ENCODE measurements around the gene KRTCAP2. TPM values are rescaled to one million over a fixed set of nuclear protein-coding genes. Genes with fewer than 3 reads are reported as not detected.
A peak's percentile ranks its signal among the peaks of the same experiment; 100 is the strongest.

The KRTCAP2 gene
- total RNA-seq, 1 donor from 2014 or later, result 111 TPM

GRCh38 chr1:155131285-155131684 lies 41.8 kb downstream of the KRTCAP2 start:
- ATAC-seq, result no peak

- ATAC-seq, result no peak
These were observed 42.7 kb downstream of the KRTCAP2 start for GRCh38 chr1:155130272-155131006.

- no peak for ATAC-seq
These were observed 44.2 kb downstream of the KRTCAP2 start for GRCh38 chr1:155128755-155129473.

GRCh38 chr1:155127967-155128754 lies 44.9 kb downstream of the KRTCAP2 start:
- peak; percentile 27 for ATAC-seq

- ATAC-seq, result peak; percentile 58
These were observed 45.8 kb downstream of the KRTCAP2 start, which contains the start of gene EFNA1 for GRCh38 chr1:155127105-155127966. EFNA1 (plus strand) TSS chr1:155127876; CDS start chr1:155127978, 102 bp downstream.

GRCh38 chr1:155126556-155127104 lies 46.5 kb downstream of the KRTCAP2 start:
- ATAC-seq, result peak; percentile 5

- ATAC-seq, result peak; percentile 9
These were observed 47.1 kb downstream of the KRTCAP2 start for GRCh38 chr1:155125946-155126555.

- ATAC-seq, result peak; percentile 20
These were observed 47.6 kb downstream of the KRTCAP2 start for GRCh38 chr1:155125511-155125945.

GRCh38 chr1:155124503-155125463 lies 48.3 kb downstream of the KRTCAP2 start:
- no peak for ATAC-seq

GRCh38 chr1:155123801-155124200 lies 49.3 kb downstream of the KRTCAP2 start:
- no peak for ATAC-seq

- no peak for ATAC-seq
These were observed 50.8 kb downstream of the KRTCAP2 start for GRCh38 chr1:155122308-155122707.

- ATAC-seq, result no peak
These were observed 51.9 kb downstream of the KRTCAP2 start for GRCh38 chr1:155121249-155121648.

GRCh38 chr1:155120253-155120652 lies 52.9 kb downstream of the KRTCAP2 start:
- ATAC-seq, result peak; percentile 60

Other genes starting within 250 kb of the KRTCAP2 start
- gene PMVK, start 236.6 kb downstream of the KRTCAP2 start, total RNA-seq, result 55.6 TPM
- 9.2 TPM for gene PBXIP1, start 217.2 kb downstream of the KRTCAP2 start, total RNA-seq
- 17.3 TPM for gene PYGO2, start 211.5 kb downstream of the KRTCAP2 start, total RNA-seq
- gene SHC1, start 202.6 kb downstream of the KRTCAP2 start, total RNA-seq, result 68.0 TPM
- gene CKS1B, start 198.6 kb downstream of the KRTCAP2 start, total RNA-seq, result 74.5 TPM
- gene FLAD1, start 190.0 kb downstream of the KRTCAP2 start, total RNA-seq, result 29.6 TPM
- not detected for gene LENEP, start 179.7 kb downstream of the KRTCAP2 start, total RNA-seq
- gene ZBTB7B, start 170.5 kb downstream of the KRTCAP2 start, total RNA-seq, result 132 TPM
- 1.3 TPM for gene DCST2, start 139.5 kb downstream of the KRTCAP2 start, total RNA-seq
- 0.32 TPM for gene DCST1, start 139.5 kb downstream of the KRTCAP2 start, total RNA-seq
- 167 TPM for gene ADAM15, start 122.0 kb downstream of the KRTCAP2 start, total RNA-seq
- gene EFNA4, start 109.6 kb downstream of the KRTCAP2 start, total RNA-seq, result 12.1 TPM
- 20.6 TPM for gene EFNA3, start 94.5 kb downstream of the KRTCAP2 start, total RNA-seq
- 40.9 TPM for gene EFNA1, start 45.4 kb downstream of the KRTCAP2 start, total RNA-seq
- 42.9 TPM for gene SLC50A1, start 37.5 kb downstream of the KRTCAP2 start, total RNA-seq
- gene DPM3, start 32.8 kb downstream of the KRTCAP2 start, total RNA-seq, result 62.4 TPM
- 0.12 TPM for gene TRIM46, start 545 bp upstream of the KRTCAP2 start, total RNA-seq
- 14.5 TPM for gene THBS3, start 34.6 kb upstream of the KRTCAP2 start, total RNA-seq
- 36.5 TPM for gene MTX1, start 35.4 kb upstream of the KRTCAP2 start, total RNA-seq
- 24.9 TPM for gene ENTREP3, start 82.2 kb upstream of the KRTCAP2 start, total RNA-seq
- 43.3 TPM for gene SCAMP3, start 89.1 kb upstream of the KRTCAP2 start, total RNA-seq
- 16.9 TPM for gene CLK2, start 100.2 kb upstream of the KRTCAP2 start, total RNA-seq
- gene HCN3, start 104.2 kb upstream of the KRTCAP2 start, total RNA-seq, result 1.7 TPM
- 0.20 TPM for gene PKLR, start 128.1 kb upstream of the KRTCAP2 start, total RNA-seq
- gene FDPS, start 135.6 kb upstream of the KRTCAP2 start, total RNA-seq, result 401 TPM
- 40.7 TPM for gene RUSC1, start 147.6 kb upstream of the KRTCAP2 start, total RNA-seq